HCT116 (cell line): ENCODE measurements around the gene CMC2. TPM values are rescaled to one million over a fixed set of nuclear protein-coding genes. Genes with fewer than 3 reads are reported as not detected.

Source experiments
- ATAC-seq: fragments of 200-7000 bp; cut with Tn5 transposase; 2 replicates; pipeline ENCODE4 v1.9.1; 2020; ENCODE audit warnings: mild to moderate bottlenecking, moderate library complexity
- BruUV-seq: library from RNA; stranded (reverse); fragments of 400-500 nt; replicated peaks from 2 replicates; lab custom pipeline; 2021; lab: Mats Ljungman, UMichigan
- CTCF ChIA-PET: fragments of 300-600 bp; sonication (Branson Sonifier 250); formaldehyde crosslinking; loops from one replicate; lab custom pipeline; 2021; ENCODE audit warnings: antibody characterized with exemption; lab: Charles Lee
- POLR2A ChIA-PET: fragments of 300-600, 350-600 bp; sonication (Branson Sonifier 250); formaldehyde crosslinking; loops from one replicate; lab custom pipeline; 2021; ENCODE audit warnings: antibody characterized with exemption; lab: Charles Lee
- RAD21 ChIA-PET, 2 experiments: fragments of 300-600 bp; sonication (Branson Sonifier 250); formaldehyde crosslinking; loops; one replicate each; lab custom pipeline; 2023; ENCODE audit warnings: low total read pairs in 2 of 2; ENCODE audit not compliant: uncharacterized antibody in 2 of 2, unreplicated experiment in 2 of 2, low non-redundant PET in 1 of 2; lab: Charles Lee
- DNase-seq: peaks from one replicate; pipeline ENCODE4 v3.0.0-alpha.2; 2010; ENCODE audit warnings: low read depth, low spot score
- H2AFZ ChIP-seq: fragments of 200-600 bp; shearing (Covaris generic), sonication (generic); 2 replicates; pipeline ENCODE4 v1.6.1; 2017; ENCODE audit warnings: low read depth, mixed run types, mixed read lengths, antibody characterized with exemption, low read length; ENCODE audit not compliant: poor library complexity, severe bottlenecking
- H3K27ac ChIP-seq: 2 replicates; pipeline ENCODE4 v1.5.1; 2012; ENCODE audit warnings: low read depth, low read length
- H3K27me3 ChIP-seq: fragments of 200-600 bp; sonication (generic); 2 replicates; pipeline ENCODE4 v1.6.1; 2016; ENCODE audit warnings: mixed run types, low read length, mixed read lengths; ENCODE audit not compliant: insufficient read depth
- H3K36me3 ChIP-seq, 2 experiments: fragments of 200-500 bp in 1 of 2; fragments of 200-600 bp in 1 of 2; sonication (Bioruptor generic) in 1 of 2; sonication (generic) in 1 of 2; 2 replicates each; pipeline versions ENCODE4 v1.5.1 to v1.6.1; 2014 to 2016; ENCODE audit warnings: low read length in 2 of 2, inconsistent platforms in 1 of 2, mixed read lengths in 1 of 2, mixed run types in 1 of 2; ENCODE audit not compliant: insufficient read depth in 2 of 2, control insufficient read depth in 1 of 2
- H3K4me1 ChIP-seq, 2 experiments: fragments of 200-600 bp in 1 of 2; sonication (generic) in 1 of 2; 2 replicates each; pipeline versions ENCODE4 v1.5.1 to v1.6.1; 2012 to 2017; ENCODE audit warnings: low read length in 2 of 2, inconsistent platforms in 1 of 2, mild to moderate bottlenecking in 1 of 2, mixed read lengths in 1 of 2, mixed run types in 1 of 2, moderate library complexity in 1 of 2; ENCODE audit not compliant: insufficient read depth in 2 of 2, control insufficient read depth in 1 of 2
- H3K4me2 ChIP-seq: fragments of 200-600 bp; sonication (generic); 2 replicates; pipeline ENCODE4 v1.6.1; 2017; ENCODE audit warnings: mixed run types, low read length, mixed read lengths
- H3K4me3 ChIP-seq, 2 experiments: fragments of 200-600 bp in 1 of 2; sonication (generic) in 1 of 2; replicated peaks in 1 of 2; 2 replicates each; pipeline ENCODE4 v1.5.1; 2011 to 2016; ENCODE audit warnings: low read length in 2 of 2, control low read depth in 1 of 2, low read depth in 1 of 2, mild to moderate bottlenecking in 1 of 2, mixed read lengths in 1 of 2, mixed run types in 1 of 2
- H3K79me2 ChIP-seq: fragments of 200-600 bp; sonication (generic); 2 replicates; pipeline ENCODE4 v1.6.1; 2017; ENCODE audit warnings: mild to moderate bottlenecking, mixed run types, low read length, moderate library complexity, mixed read lengths; ENCODE audit not compliant: insufficient read depth
- H3K9ac ChIP-seq: fragments of 200-600 bp; sonication (generic); 2 replicates; pipeline ENCODE4 v1.6.1; 2016; ENCODE audit warnings: low read length, mixed read lengths
- H3K9me2 ChIP-seq: fragments of 200-600 bp; sonication (generic), shearing (Covaris generic); 2 replicates; pipeline ENCODE4 v1.6.1; 2017; ENCODE audit warnings: mixed run types, mild to moderate bottlenecking, moderate library complexity; ENCODE audit not compliant: insufficient read depth
- H3K9me3 ChIP-seq, 2 experiments: fragments of 200-500 bp in 1 of 2; fragments of 200-600 bp in 1 of 2; sonication (Bioruptor generic) in 1 of 2; sonication (generic) in 1 of 2; 2 replicates each; pipeline ENCODE4 v1.6.1; 2014 to 2017; ENCODE audit warnings: low read length in 2 of 2, mixed read lengths in 2 of 2, inconsistent platforms in 1 of 2, low read depth in 1 of 2, mild to moderate bottlenecking in 1 of 2, mixed run types in 1 of 2, moderate library complexity in 1 of 2; ENCODE audit not compliant: control insufficient read depth in 1 of 2, insufficient read depth in 1 of 2
- H4K20me1 ChIP-seq: fragments of 200-600 bp; sonication (generic), shearing (Covaris generic); 2 replicates; pipeline ENCODE4 v1.6.1; 2017; ENCODE audit warnings: mixed run types, mild to moderate bottlenecking, moderate library complexity; ENCODE audit not compliant: insufficient read depth
- CBX3 ChIP-seq: IDR thresholded peaks from 2 replicates; pipeline ENCODE4 v1.6.1; 2012; ENCODE audit warnings: low read depth
- CEBPB ChIP-seq: IDR thresholded peaks from 2 replicates; pipeline ENCODE4 v1.6.1; 2012; ENCODE audit warnings: low read depth
- EGR1 ChIP-seq: IDR thresholded peaks from 2 replicates; pipeline ENCODE4 v1.6.1; 2012; ENCODE audit warnings: low read depth
- EZH2phosphoT487 ChIP-seq: fragments of 200-600 bp; IDR thresholded peaks from 2 replicates; pipeline ENCODE4 v1.6.1; 2018; ENCODE audit warnings: antibody characterized with exemption, borderline replicate concordance
- FOSL1 ChIP-seq: IDR thresholded peaks from 2 replicates; pipeline ENCODE4 v1.6.1; 2012; ENCODE audit warnings: low read depth
- JUND ChIP-seq: IDR thresholded peaks from 2 replicates; pipeline ENCODE4 v1.6.1; 2012
- MAX ChIP-seq: IDR thresholded peaks from 2 replicates; pipeline ENCODE4 v1.6.1; 2012
- POLR2AphosphoS5 ChIP-seq: IDR thresholded peaks from 2 replicates; pipeline ENCODE4 v1.6.1; 2011; ENCODE audit warnings: mild to moderate bottlenecking, low read depth, low read length, moderate library complexity
- SP1 ChIP-seq: IDR thresholded peaks from 2 replicates; pipeline ENCODE4 v1.6.1; 2012; ENCODE audit warnings: low read depth
- SRF ChIP-seq: IDR thresholded peaks from 2 replicates; pipeline ENCODE4 v1.6.1; 2012; ENCODE audit warnings: low read depth
- ZFX ChIP-seq: fragments of 450-650 bp; IDR thresholded peaks from 2 replicates; pipeline ENCODE4 v1.6.1; 2017
- ZNF274 ChIP-seq: fragments of 200-500 bp; sonication (Bioruptor generic); IDR thresholded peaks from 2 replicates; pipeline ENCODE4 v1.6.1; 2014; ENCODE audit warnings: mild to moderate bottlenecking, low read depth, low read length, inconsistent platforms
- intact Hi-C: fragments of 100-400 bp; cut with micrococcal nuclease; formaldehyde crosslinking; loops from 2 replicates; pipeline ENCODE4 v1.10.0; 2022
- total RNA-seq: library from RNA; stranded (reverse); gene quantifications from one replicate; pipeline ENCODE4 v1.2.1, GENCODE V29; 2021; ENCODE audit not compliant: unreplicated experiment
- TF ChIP-seq, protein P1 (sequence below), 3 experiments: fragments of 200-600 bp in 1 of 3; sonication (generic) in 1 of 3; IDR thresholded peaks in 2 of 3; conservative IDR thresholded peaks in 1 of 3; 2 replicates each; pipeline ENCODE4 v1.5.1; 2012 to 2017; ENCODE audit warnings: low read depth in 2 of 3, low read length in 2 of 3, antibody characterized with exemption in 1 of 3, borderline replicate concordance in 1 of 3, control low read depth in 1 of 3, mild to moderate bottlenecking in 1 of 3, mixed read lengths in 1 of 3, mixed run types in 1 of 3, moderate library complexity in 1 of 3; ENCODE audit not compliant: insufficient read depth in 1 of 3
- TF ChIP-seq, protein P2 (sequence below): IDR thresholded peaks from 2 replicates; pipeline ENCODE4 v1.6.1; 2012; ENCODE audit warnings: low read depth

The CMC2 gene
- total RNA-seq, 1 experiment from 2014 or later, result 119 TPM

GRCh38 chr16:80938004-80938878, 68.4 kb downstream of the CMC2 start:
- Histone ChIP-seq H3K9ac (no peak overlapping the region), H3K4me1 (peaks cover 0 to 8% of the 10 kb centered on the region in 2 experiments; a peak in 2 of 4 replicates), H4K20me1 (no peaks in the 10 kb centered on the region), H3K4me2 (peak overlapping the region; percentile 4; the same call in 1 of the 2 replicates), H3K27ac (no peak overlapping the region), H3K9me3 (no peaks in the 10 kb centered on the region), H3K9me2 (no peaks in the 10 kb centered on the region), H3K36me3 (no peaks in the 10 kb centered on the region), H3K79me2 (no peaks in the 10 kb centered on the region), H2AFZ (no peak overlapping the region), H3K4me3 (no peak overlapping the region), H3K27me3 (0 out of 2 replicates have a peak, but pooled peaks cover 6% of the 10 kb centered on the region)
- peak; percentile 70 for ATAC-seq
- intact Hi-C loops, result no loop called here
- TF ChIP-seq FOSL1 (0 out of 2 replicates have a peak, but pooled peaks have one; percentile 29), SP1 (peak; percentile 54), MAX (no peak; the same call in 1 of the 2 replicates), JUND (peak; percentile 28; the same call in 1 of the 2 replicates), SRF (no peak), ZFX (no peak)
- POLR2A ChIA-PET, result no interaction called here
- BruUV-seq, result no TSS peak
- DNase-seq, result peak; percentile 51
- RAD21 ChIA-PET, result no interaction called here
- CTCF ChIA-PET, result interaction anchor here (2.3 kb wide), 1 partner anchor 11 kb away, joined by 7 read pairs; no protein-coding TSS in a partner anchor

- H3K9me3 ChIP-seq, result no peaks in the 10 kb centered on the region
- H3K4me3 ChIP-seq, result no peak overlapping the region
- no peak overlapping the region for H3K9ac ChIP-seq
- ChIA-PET CTCF (interaction anchor here (2.3 kb wide), 1 partner anchor 12 kb away, joined by 7 read pairs; no protein-coding TSS in a partner anchor), POLR2A (no interaction called here), RAD21 (no interaction called here)
- ATAC-seq (no peak), DNase-seq (no peak)
- H4K20me1 ChIP-seq, result no peaks in the 10 kb centered on the region
- no peaks in the 10 kb centered on the region for H3K36me3 ChIP-seq
- peaks cover 0 to 13% of the 10 kb centered on the region in 2 experiments; a peak in 2 of 4 replicates for H3K4me1 ChIP-seq
- no peak overlapping the region for H2AFZ ChIP-seq
- no TSS peak for BruUV-seq
- no peaks in the 10 kb centered on the region for H3K9me2 ChIP-seq
- no peaks in the 10 kb centered on the region for H3K79me2 ChIP-seq
- intact Hi-C loops, result no loop called here
- H3K4me2 ChIP-seq, result no peak overlapping the region
- H3K27ac ChIP-seq, result no peak overlapping the region
- 0 out of 2 replicates have a peak, but pooled peaks cover 6% of the 10 kb centered on the region for H3K27me3 ChIP-seq
- TF ChIP-seq, protein P1, sequence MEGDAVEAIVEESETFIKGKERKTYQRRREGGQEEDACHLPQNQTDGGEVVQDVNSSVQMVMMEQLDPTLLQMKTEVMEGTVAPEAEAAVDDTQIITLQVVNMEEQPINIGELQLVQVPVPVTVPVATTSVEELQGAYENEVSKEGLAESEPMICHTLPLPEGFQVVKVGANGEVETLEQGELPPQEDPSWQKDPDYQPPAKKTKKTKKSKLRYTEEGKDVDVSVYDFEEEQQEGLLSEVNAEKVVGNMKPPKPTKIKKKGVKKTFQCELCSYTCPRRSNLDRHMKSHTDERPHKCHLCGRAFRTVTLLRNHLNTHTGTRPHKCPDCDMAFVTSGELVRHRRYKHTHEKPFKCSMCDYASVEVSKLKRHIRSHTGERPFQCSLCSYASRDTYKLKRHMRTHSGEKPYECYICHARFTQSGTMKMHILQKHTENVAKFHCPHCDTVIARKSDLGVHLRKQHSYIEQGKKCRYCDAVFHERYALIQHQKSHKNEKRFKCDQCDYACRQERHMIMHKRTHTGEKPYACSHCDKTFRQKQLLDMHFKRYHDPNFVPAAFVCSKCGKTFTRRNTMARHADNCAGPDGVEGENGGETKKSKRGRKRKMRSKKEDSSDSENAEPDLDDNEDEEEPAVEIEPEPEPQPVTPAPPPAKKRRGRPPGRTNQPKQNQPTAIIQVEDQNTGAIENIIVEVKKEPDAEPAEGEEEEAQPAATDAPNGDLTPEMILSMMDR (IDR thresholded peaks at IDR 0.05 in 2 of 3, conservative IDR thresholded peaks at IDR 0.05 in 1 of 3; ENCODE audit: borderline replicate concordance in 1 of 3, insufficient read depth in 1 of 3, low read depth in 2 of 3, low read length in 2 of 3), result no peak
- no peak for TF ChIP-seq ZNF274
- no peak for TF ChIP-seq SP1
- no peak for TF ChIP-seq POLR2AphosphoS5
- no peak for TF ChIP-seq CBX3
- TF ChIP-seq, protein P2, sequence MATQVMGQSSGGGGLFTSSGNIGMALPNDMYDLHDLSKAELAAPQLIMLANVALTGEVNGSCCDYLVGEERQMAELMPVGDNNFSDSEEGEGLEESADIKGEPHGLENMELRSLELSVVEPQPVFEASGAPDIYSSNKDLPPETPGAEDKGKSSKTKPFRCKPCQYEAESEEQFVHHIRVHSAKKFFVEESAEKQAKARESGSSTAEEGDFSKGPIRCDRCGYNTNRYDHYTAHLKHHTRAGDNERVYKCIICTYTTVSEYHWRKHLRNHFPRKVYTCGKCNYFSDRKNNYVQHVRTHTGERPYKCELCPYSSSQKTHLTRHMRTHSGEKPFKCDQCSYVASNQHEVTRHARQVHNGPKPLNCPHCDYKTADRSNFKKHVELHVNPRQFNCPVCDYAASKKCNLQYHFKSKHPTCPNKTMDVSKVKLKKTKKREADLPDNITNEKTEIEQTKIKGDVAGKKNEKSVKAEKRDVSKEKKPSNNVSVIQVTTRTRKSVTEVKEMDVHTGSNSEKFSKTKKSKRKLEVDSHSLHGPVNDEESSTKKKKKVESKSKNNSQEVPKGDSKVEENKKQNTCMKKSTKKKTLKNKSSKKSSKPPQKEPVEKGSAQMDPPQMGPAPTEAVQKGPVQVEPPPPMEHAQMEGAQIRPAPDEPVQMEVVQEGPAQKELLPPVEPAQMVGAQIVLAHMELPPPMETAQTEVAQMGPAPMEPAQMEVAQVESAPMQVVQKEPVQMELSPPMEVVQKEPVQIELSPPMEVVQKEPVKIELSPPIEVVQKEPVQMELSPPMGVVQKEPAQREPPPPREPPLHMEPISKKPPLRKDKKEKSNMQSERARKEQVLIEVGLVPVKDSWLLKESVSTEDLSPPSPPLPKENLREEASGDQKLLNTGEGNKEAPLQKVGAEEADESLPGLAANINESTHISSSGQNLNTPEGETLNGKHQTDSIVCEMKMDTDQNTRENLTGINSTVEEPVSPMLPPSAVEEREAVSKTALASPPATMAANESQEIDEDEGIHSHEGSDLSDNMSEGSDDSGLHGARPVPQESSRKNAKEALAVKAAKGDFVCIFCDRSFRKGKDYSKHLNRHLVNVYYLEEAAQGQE, result no peak
- TF ChIP-seq EZH2phosphoT487, result no peak
- no peak for TF ChIP-seq EGR1
- TF ChIP-seq JUND, result no peak
- TF ChIP-seq CEBPB, result no peak
Observed at GRCh38 chr16:80936410-80936809, 70.3 kb downstream of the CMC2 start.
